H9 (cell line): Measurements from ENCODE around the gene ELAPOR1. TPM values are rescaled to one million over a fixed set of nuclear protein-coding genes. Genes with fewer than 3 reads are reported as not detected.

ENCODE experiments used
- DNase-seq: peaks from one replicate; pipeline ENCODE4 v3.0.0-alpha.2; 2017
- H2AFZ ChIP-seq: one replicate; pipeline ENCODE4 v1.6.1; 2013; ENCODE audit warnings: mild to moderate bottlenecking, low read length, control low read depth, moderate library complexity
- H2AK5ac ChIP-seq: 2 replicates; pipeline ENCODE4 v1.6.1; 2013; ENCODE audit warnings: low read length, control low read depth, mixed read lengths; ENCODE audit not compliant: insufficient read length
- H2BK120ac ChIP-seq: one replicate; pipeline ENCODE4 v1.6.1; 2013; ENCODE audit warnings: low read depth, mild to moderate bottlenecking, low read length, control low read depth, inconsistent platforms; ENCODE audit not compliant: poor library complexity, severe bottlenecking
- H2BK12ac ChIP-seq: 2 replicates; pipeline ENCODE4 v1.6.1; 2013; ENCODE audit warnings: low read length, control low read depth, mixed read lengths, low read depth; ENCODE audit not compliant: insufficient read length
- H2BK15ac ChIP-seq: 2 replicates; pipeline ENCODE4 v1.6.1; 2013; ENCODE audit warnings: low read depth, low read length, control low read depth
- H2BK20ac ChIP-seq: one replicate; pipeline ENCODE4 v1.6.1; 2013; ENCODE audit warnings: low read depth, mild to moderate bottlenecking, low read length, control low read depth, inconsistent platforms; ENCODE audit not compliant: poor library complexity, severe bottlenecking
- H2BK5ac ChIP-seq: 2 replicates; pipeline ENCODE4 v1.6.1; 2013; ENCODE audit warnings: low read length, control low read depth, mixed read lengths; ENCODE audit not compliant: insufficient read length
- H3K14ac ChIP-seq: 2 replicates; pipeline ENCODE4 v1.6.1; 2013; ENCODE audit warnings: low read length, control low read depth; ENCODE audit not compliant: insufficient read depth
- H3K18ac ChIP-seq: 2 replicates; pipeline ENCODE4 v1.6.1; 2013; ENCODE audit warnings: low read depth, mild to moderate bottlenecking, mixed read lengths, low read length, control low read depth; ENCODE audit not compliant: insufficient read length
- H3K23ac ChIP-seq: 2 replicates; pipeline ENCODE4 v1.6.1; 2013; ENCODE audit warnings: low read length, control low read depth, mixed read lengths, low read depth; ENCODE audit not compliant: insufficient read length
- H3K23me2 ChIP-seq: 2 replicates; pipeline ENCODE4 v1.6.1; 2013; ENCODE audit warnings: low read depth, mild to moderate bottlenecking, mixed read lengths, low read length, control low read depth; ENCODE audit not compliant: insufficient read length, poor library complexity, severe bottlenecking
- H3K27ac ChIP-seq: 2 replicates; pipeline ENCODE4 v1.5.1; 2013; ENCODE audit warnings: low read length, control low read depth, mixed read lengths, low read depth; ENCODE audit not compliant: insufficient read length
- H3K27me3 ChIP-seq: 2 replicates; pipeline ENCODE4 v1.6.1; 2013; ENCODE audit warnings: low read length, control low read depth, inconsistent platforms; ENCODE audit not compliant: insufficient read depth
- H3K4ac ChIP-seq: 2 replicates; pipeline ENCODE4 v1.6.1; 2013; ENCODE audit warnings: low read depth, mild to moderate bottlenecking, control low read depth, inconsistent platforms, low read length, moderate library complexity
- H3K4me1 ChIP-seq: 2 replicates; pipeline ENCODE4 v1.6.1; 2013; ENCODE audit warnings: low read length, control low read depth, inconsistent platforms; ENCODE audit not compliant: insufficient read depth
- H3K4me2 ChIP-seq: 2 replicates; pipeline ENCODE4 v1.6.1; 2013; ENCODE audit warnings: low read length, control low read depth, mixed read lengths; ENCODE audit not compliant: insufficient read length, insufficient read depth
- H3K56ac ChIP-seq: 2 replicates; pipeline ENCODE4 v1.6.1; 2013; ENCODE audit warnings: low read depth, mild to moderate bottlenecking, mixed read lengths, low read length, control low read depth; ENCODE audit not compliant: insufficient read length
- H3K79me1 ChIP-seq: 2 replicates; pipeline ENCODE4 v1.6.1; 2013; ENCODE audit warnings: low read depth, mild to moderate bottlenecking, moderate library complexity, low read length, control low read depth, inconsistent platforms; ENCODE audit not compliant: insufficient read depth, poor library complexity, severe bottlenecking
- H3K79me2 ChIP-seq: 2 replicates; pipeline ENCODE4 v1.6.1; 2013; ENCODE audit warnings: low read length, control low read depth, inconsistent platforms; ENCODE audit not compliant: insufficient read depth
- H3K9ac ChIP-seq: 2 replicates; pipeline ENCODE4 v1.6.1; 2013; ENCODE audit warnings: low read length, control low read depth, mixed read lengths; ENCODE audit not compliant: insufficient read length; ENCODE audit errors: extremely low read depth
- H3K9me3 ChIP-seq: one replicate; pipeline ENCODE4 v1.6.1; 2013; ENCODE audit warnings: low read depth, low read length, inconsistent platforms; ENCODE audit not compliant: control insufficient read depth
- H3T11ph ChIP-seq: one replicate; pipeline ENCODE4 v1.6.1; 2013; ENCODE audit warnings: mild to moderate bottlenecking, low read length, control low read depth, inconsistent platforms
- H4K20me1 ChIP-seq: one replicate; pipeline ENCODE4 v1.6.1; 2013; ENCODE audit not compliant: control insufficient read depth, insufficient read length, insufficient read depth
- H4K5ac ChIP-seq: 2 replicates; pipeline ENCODE4 v1.6.1; 2013; ENCODE audit warnings: low read depth, mild to moderate bottlenecking, mixed read lengths, low read length, control low read depth; ENCODE audit not compliant: insufficient read length
- H4K8ac ChIP-seq: replicated peaks from 2 replicates; pipeline ENCODE4 v1.6.1; 2013; ENCODE audit warnings: low read length, control low read depth, mixed read lengths, low read depth; ENCODE audit not compliant: insufficient read length
- H4K91ac ChIP-seq: 2 replicates; pipeline ENCODE4 v1.6.1; 2013; ENCODE audit warnings: low read depth, mild to moderate bottlenecking, moderate library complexity, mixed read lengths, low read length, control low read depth; ENCODE audit not compliant: insufficient read length
- H3K27ac Mint-ChIP-seq, 3 experiments: 2 replicates in 2 of 3; 3 replicates in 1 of 3; pipeline ENCODE4 v1.8.0; 2020 to 2021; ENCODE audit warnings: mixed read lengths in 3 of 3, mild to moderate bottlenecking in 1 of 3, moderate library complexity in 1 of 3
- H3K27me3 Mint-ChIP-seq: 2 replicates; pipeline ENCODE4 v1.8.0; 2021; ENCODE audit warnings: low read depth, mild to moderate bottlenecking, moderate library complexity, mixed read lengths
- H3K36me3 Mint-ChIP-seq, 3 experiments: 2 replicates in 2 of 3; 3 replicates in 1 of 3; pipeline ENCODE4 v1.8.0; 2020 to 2021; ENCODE audit warnings: low read depth in 3 of 3, mixed read lengths in 3 of 3; ENCODE audit not compliant: insufficient read depth in 1 of 3
- H3K4me1 Mint-ChIP-seq, 2 experiments: 2 replicates each; pipeline ENCODE4 v1.8.0; 2020; ENCODE audit warnings: mixed read lengths in 2 of 2
- H3K4me3 Mint-ChIP-seq, 2 experiments: 2 replicates in 1 of 2; 3 replicates in 1 of 2; pipeline ENCODE4 v1.8.0; 2020 to 2021; ENCODE audit warnings: mild to moderate bottlenecking in 2 of 2, mixed read lengths in 2 of 2, moderate library complexity in 1 of 2
- H3K9me3 Mint-ChIP-seq, 2 experiments: 2 replicates in 1 of 2; 3 replicates in 1 of 2; pipeline ENCODE4 v1.8.0; 2020; ENCODE audit warnings: mild to moderate bottlenecking in 2 of 2, mixed read lengths in 2 of 2, moderate library complexity in 1 of 2
- CTCF ChIP-seq: fragments of 200-600 bp; sonication (generic); conservative IDR thresholded peaks from 3 replicates; pipeline ENCODE4 v1.8.0; 2021; ENCODE audit warnings: antibody characterized with exemption, mild to moderate bottlenecking
- WGBS: extraction: QIAGEN DNeasy Blood & Tissue Kit; methylation state at CpG from one replicate; pipeline ENCODE4 v1.1.7; 2013; ENCODE audit warnings: missing lambda C conversion rate, low lambda C conversion rate, mixed read lengths; ENCODE audit not compliant: insufficient read length; ENCODE audit errors: extremely low coverage; 5-methylcytosine and 5-hydroxymethylcytosine counted together
- total RNA-seq: library from RNA; stranded (reverse); gene quantifications from 2 replicates; pipeline ENCODE4 v1.2.1, GENCODE V29; 2021

The ELAPOR1 gene
- total RNA-seq, 1 experiment from 2014 or later: 0.55 TPM

GRCh38 chr1:109138358-109138757 lies 24.4 kb downstream of the ELAPOR1 start:
- H3K14ac ChIP-seq: no peak overlapping the region
- no peaks in the 10 kb centered on the region; a peak in 1 of 5 replicates for H3K9me3 Mint-ChIP-seq

More at GRCh38 chr1:109138358-109138757, 24.4 kb downstream of the ELAPOR1 start:
- Histone ChIP-seq H3K23me2 (no peaks in the 10 kb centered on the region), H2AFZ (no peak overlapping the region), H3K27ac (no peak overlapping the region), H4K8ac (no peak overlapping the region), H3K4ac (no peak overlapping the region), H2BK120ac (no peak overlapping the region), H3K9ac (no peak overlapping the region), H3K79me1 (no peaks in the 10 kb centered on the region), H2BK20ac (no peak overlapping the region), H3K27me3 (no peaks in the 10 kb centered on the region), H3K9me3 (no peaks in the 10 kb centered on the region), H3K23ac (no peak overlapping the region), H3K4me2 (no peak overlapping the region), H2BK5ac (no peak overlapping the region), H3K18ac (no peak overlapping the region), H3K79me2 (no peaks in the 10 kb centered on the region), H4K5ac (no peak overlapping the region), H3K4me1 (no peaks in the 10 kb centered on the region), H4K20me1 (no peaks in the 10 kb centered on the region), H2BK12ac (no peak overlapping the region), H3K56ac (no peak overlapping the region), H3T11ph (no peak overlapping the region), H4K91ac (no peak overlapping the region), H2AK5ac (no peak overlapping the region), H2BK15ac (no peak overlapping the region)
- Mint-ChIP-seq H3K36me3 (no peaks in the 10 kb centered on the region), H3K4me3 (no peak overlapping the region), H3K4me1 (no peaks in the 10 kb centered on the region; a peak in 1 of 4 replicates), H3K27ac (no peak overlapping the region), H3K27me3 (no peaks in the 10 kb centered on the region)
- WGBS: no CpG with 5 or more reads among the region's 3 CpGs
- no peak for TF ChIP-seq CTCF
- DNase-seq: no peak
